ENCODE data around the gene F7. TPM values are rescaled to one million over a fixed set of nuclear protein-coding genes. Genes with fewer than 3 reads are reported as not detected.

The F7 gene
- total and polyA plus RNA-seq, 4 donors, result 0.08 to 0.69 TPM; not detected in 2

DNA sequence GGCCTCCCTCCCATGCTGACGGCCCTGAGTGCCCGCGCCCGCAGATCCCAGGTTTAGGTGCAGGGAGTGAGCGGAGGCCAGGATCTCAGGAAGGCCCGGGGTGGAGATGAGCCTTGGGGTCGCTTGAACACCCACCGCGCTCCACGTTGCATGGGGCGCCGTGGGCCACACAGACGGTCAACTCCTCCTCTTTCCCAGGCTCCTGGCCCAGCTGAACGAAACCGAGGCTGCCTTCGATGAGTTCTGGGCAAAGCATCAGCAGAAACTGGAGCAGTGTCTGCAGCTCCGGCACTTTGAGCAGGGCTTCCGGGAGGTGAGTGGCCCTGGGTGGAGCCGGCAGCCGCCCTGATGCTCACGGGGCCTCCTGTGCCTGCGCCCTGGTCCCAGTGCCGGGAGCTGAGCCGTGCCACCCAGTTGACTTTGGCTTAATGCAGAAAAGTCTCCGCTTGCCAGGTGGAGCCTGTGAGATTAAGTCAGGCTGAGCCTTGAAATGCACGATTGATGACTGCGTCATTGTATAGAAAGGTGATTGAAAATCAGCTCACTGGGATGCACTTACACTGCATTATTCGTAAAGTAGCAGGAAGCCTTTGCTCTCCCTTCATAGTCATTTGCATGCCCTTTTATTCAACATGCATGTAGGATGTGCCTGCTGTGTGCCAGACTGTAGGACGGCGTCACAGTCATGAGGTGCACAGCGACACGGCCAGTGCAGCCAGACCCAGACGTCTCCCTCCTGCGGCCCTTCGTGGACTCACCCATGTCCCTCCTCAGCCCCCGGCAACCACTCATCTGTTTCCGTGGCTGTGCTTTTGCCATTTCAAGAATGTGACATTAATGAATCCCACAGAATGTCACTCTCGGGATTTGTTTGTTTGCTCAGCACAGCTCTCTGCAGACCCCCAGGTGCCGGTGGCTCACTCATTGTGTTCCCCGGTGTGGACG, 35.5 kb upstream of the F7 start:
- DNase-seq, result no peak
- H3K4me3 ChIP-seq (ENCODE audit: low read length in 2 of 2), result no peak overlapping the region
- intact Hi-C loops (cut with DNase I), result no loop called here
- H3K4me1 ChIP-seq (ENCODE audit: control insufficient read depth in 1 of 2, insufficient read depth in 2 of 2, low read length in 2 of 2), result no peaks in the 10 kb centered on the region
- WGBS, 2 donors, result 76 to 84% methylated on average over 41 of the region's 41 CpGs
- H3K27ac ChIP-seq (ENCODE audit: low read depth in 1 of 2, low read length in 2 of 2), result no peak overlapping the region
- H3K36me3 ChIP-seq (ENCODE audit: control insufficient read depth in 1 of 2, insufficient read depth in 2 of 2, low read length in 1 of 2), result no peaks in the 10 kb centered on the region
- no peaks in the 10 kb centered on the region for H3K27me3 ChIP-seq (ENCODE audit: control insufficient read depth in 1 of 2, insufficient read depth in 2 of 2, low read length in 1 of 2)
- H3K9me3 ChIP-seq (ENCODE audit: control insufficient read depth, low read length), result no peaks in the 10 kb centered on the region
- ATAC-seq (ENCODE audit: low FRiP score), result no peak

- WGBS, 2 donors, result 82 to 83% methylated on average over 8 of the region's 8 CpGs
- H3K27me3 ChIP-seq (ENCODE audit: control insufficient read depth in 1 of 2, insufficient read depth in 2 of 2, low read length in 1 of 2), result no peaks in the 10 kb centered on the region
- ATAC-seq (ENCODE audit: low FRiP score), result no peak
- intact Hi-C loops (cut with DNase I), result no loop called here
- H3K9me3 ChIP-seq (ENCODE audit: control insufficient read depth, low read length), result no peaks in the 10 kb centered on the region
- H3K36me3 ChIP-seq (ENCODE audit: control insufficient read depth in 1 of 2, insufficient read depth in 2 of 2, low read length in 1 of 2), result no peaks in the 10 kb centered on the region
- no peak for DNase-seq
- H3K4me1 ChIP-seq (ENCODE audit: control insufficient read depth in 1 of 2, insufficient read depth in 2 of 2, low read length in 2 of 2), result no peaks in the 10 kb centered on the region
- no peak overlapping the region for H3K4me3 ChIP-seq (ENCODE audit: low read length in 2 of 2)
- no peak overlapping the region for H3K27ac ChIP-seq (ENCODE audit: low read depth in 1 of 2, low read length in 2 of 2)
These were observed 34.7 kb upstream of the F7 start for GRCh38 chr13:113070855-113071254.

DNA sequence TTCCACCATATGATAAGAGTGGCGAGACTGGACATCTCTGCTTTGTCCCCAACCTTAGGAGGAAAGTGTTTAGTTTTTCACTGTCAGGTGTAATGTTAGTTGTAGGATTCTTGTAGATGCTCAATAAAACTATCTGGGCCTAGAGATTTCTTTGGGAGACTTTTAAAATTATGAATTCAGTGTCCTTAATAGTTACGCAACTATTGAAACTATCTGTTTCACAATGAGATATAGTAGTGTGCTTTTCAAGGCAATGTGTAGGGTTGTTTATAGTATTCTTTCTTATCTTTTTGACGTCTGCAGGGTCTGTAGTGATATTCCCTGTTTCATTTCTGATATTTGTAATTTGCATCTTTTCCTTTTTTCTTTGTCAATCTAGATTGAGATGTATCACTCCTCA, 33.2 kb upstream of the F7 start:
- Histone ChIP-seq H3K27ac (ENCODE audit: low read depth in 1 of 2, low read length in 2 of 2) (no peak overlapping the region), H3K4me1 (ENCODE audit: control insufficient read depth in 1 of 2, insufficient read depth in 2 of 2, low read length in 2 of 2) (no peaks in the 10 kb centered on the region)
- 84 to 90% methylated on average over 3 of the region's 3 CpGs for WGBS, 2 donors

GRCh38 chr13:113073942-113074341, 31.6 kb upstream of the F7 start:
- no peak for DNase-seq
- Histone ChIP-seq H3K27me3 (ENCODE audit: control insufficient read depth in 1 of 2, insufficient read depth in 2 of 2, low read length in 1 of 2) (no peaks in the 10 kb centered on the region), H3K9me3 (ENCODE audit: control insufficient read depth, low read length) (no peaks in the 10 kb centered on the region), H3K4me1 (ENCODE audit: control insufficient read depth in 1 of 2, insufficient read depth in 2 of 2, low read length in 2 of 2) (no peaks in the 10 kb centered on the region), H3K36me3 (ENCODE audit: control insufficient read depth in 1 of 2, insufficient read depth in 2 of 2, low read length in 1 of 2) (no peaks in the 10 kb centered on the region), H3K27ac (ENCODE audit: low read depth in 1 of 2, low read length in 2 of 2) (no peak overlapping the region), H3K4me3 (ENCODE audit: low read length in 2 of 2) (no peak overlapping the region)
- 82 to 86% methylated on average over 11 of the region's 11 CpGs for WGBS, 2 donors
- intact Hi-C loops (cut with DNase I), result no loop called here
- ATAC-seq (ENCODE audit: low FRiP score), result no peak

More for the DNA sequence above, 33.2 kb upstream of the F7 start:
- Histone ChIP-seq H3K9me3 (ENCODE audit: control insufficient read depth, low read length) (no peaks in the 10 kb centered on the region), H3K27me3 (ENCODE audit: control insufficient read depth in 1 of 2, insufficient read depth in 2 of 2, low read length in 1 of 2) (no peaks in the 10 kb centered on the region), H3K4me3 (ENCODE audit: low read length in 2 of 2) (no peak overlapping the region), H3K36me3 (ENCODE audit: control insufficient read depth in 1 of 2, insufficient read depth in 2 of 2, low read length in 1 of 2) (no peaks in the 10 kb centered on the region)
- ATAC-seq (ENCODE audit: low FRiP score) (no peak), DNase-seq (no peak)
- intact Hi-C loops (cut with DNase I), result no loop called here

DNA sequence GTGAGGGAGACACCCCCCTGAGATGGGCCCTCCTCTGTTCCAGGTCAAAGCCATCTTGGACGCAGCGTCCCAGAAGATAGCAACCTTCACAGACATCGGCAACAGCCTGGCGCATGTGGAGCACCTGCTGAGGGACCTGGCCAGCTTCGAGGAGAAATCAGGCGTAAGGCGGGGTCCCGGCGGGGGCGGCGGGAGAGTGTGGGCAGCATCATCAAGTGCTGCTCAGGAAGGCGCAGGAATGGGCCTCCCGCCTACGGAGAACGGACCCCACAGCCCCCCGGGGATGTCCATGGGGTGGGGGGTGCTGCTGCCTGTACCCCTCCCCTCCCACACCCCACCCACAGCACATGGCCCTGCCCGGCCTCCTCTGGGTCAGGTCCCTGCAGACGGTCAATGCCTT, 31.2 kb upstream of the F7 start:
- WGBS, 2 donors, result 89 to 94% methylated on average over 15 to 18 of the region's 18 CpGs
- Histone ChIP-seq H3K4me3 (ENCODE audit: low read length in 2 of 2) (no peak overlapping the region), H3K36me3 (ENCODE audit: control insufficient read depth in 1 of 2, insufficient read depth in 2 of 2, low read length in 1 of 2) (no peaks in the 10 kb centered on the region), H3K9me3 (ENCODE audit: control insufficient read depth, low read length) (no peaks in the 10 kb centered on the region), H3K27me3 (ENCODE audit: control insufficient read depth in 1 of 2, insufficient read depth in 2 of 2, low read length in 1 of 2) (no peaks in the 10 kb centered on the region), H3K4me1 (ENCODE audit: control insufficient read depth in 1 of 2, insufficient read depth in 2 of 2, low read length in 2 of 2) (no peaks in the 10 kb centered on the region), H3K27ac (ENCODE audit: low read depth in 1 of 2, low read length in 2 of 2) (no peak overlapping the region)
- ATAC-seq (ENCODE audit: low FRiP score), result no peak
- intact Hi-C loops (cut with DNase I), result no loop called here
- DNase-seq, result no peak

DNA sequence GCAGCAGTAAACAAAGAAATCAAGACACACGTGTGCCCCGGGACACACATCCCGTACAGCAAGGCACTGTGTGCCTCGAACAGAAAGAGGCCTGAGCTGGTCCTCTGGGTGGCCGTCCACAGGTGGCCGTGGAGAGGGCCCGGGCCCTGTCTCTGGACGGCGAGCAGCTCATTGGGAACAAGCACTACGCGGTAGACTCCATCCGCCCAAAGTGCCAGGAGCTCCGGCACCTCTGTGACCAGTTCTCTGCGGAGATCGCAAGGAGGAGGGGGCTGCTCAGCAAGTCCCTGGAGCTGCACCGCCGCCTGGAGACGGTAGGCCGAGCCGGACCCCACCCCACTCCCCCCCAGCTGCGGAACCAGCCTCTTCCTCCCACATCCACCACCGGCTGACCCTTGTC, 30.7 kb upstream of the F7 start:
- peak in 1 of 2 donors; percentile 30 for DNase-seq
- no peaks in the 10 kb centered on the region for H3K36me3 ChIP-seq (ENCODE audit: control insufficient read depth in 1 of 2, insufficient read depth in 2 of 2, low read length in 1 of 2)
- 93 to 95% methylated on average over 22 of the region's 22 CpGs for WGBS, 2 donors
- no peaks in the 10 kb centered on the region for H3K4me1 ChIP-seq (ENCODE audit: control insufficient read depth in 1 of 2, insufficient read depth in 2 of 2, low read length in 2 of 2)
- no peak overlapping the region for H3K4me3 ChIP-seq (ENCODE audit: low read length in 2 of 2)
- no peak overlapping the region for H3K27ac ChIP-seq (ENCODE audit: low read depth in 1 of 2, low read length in 2 of 2)
- ATAC-seq (ENCODE audit: low FRiP score), result no peak
- no peaks in the 10 kb centered on the region for H3K9me3 ChIP-seq (ENCODE audit: control insufficient read depth, low read length)
- no peaks in the 10 kb centered on the region for H3K27me3 ChIP-seq (ENCODE audit: control insufficient read depth in 1 of 2, insufficient read depth in 2 of 2, low read length in 1 of 2)
- intact Hi-C loops (cut with DNase I), result no loop called here

DNA sequence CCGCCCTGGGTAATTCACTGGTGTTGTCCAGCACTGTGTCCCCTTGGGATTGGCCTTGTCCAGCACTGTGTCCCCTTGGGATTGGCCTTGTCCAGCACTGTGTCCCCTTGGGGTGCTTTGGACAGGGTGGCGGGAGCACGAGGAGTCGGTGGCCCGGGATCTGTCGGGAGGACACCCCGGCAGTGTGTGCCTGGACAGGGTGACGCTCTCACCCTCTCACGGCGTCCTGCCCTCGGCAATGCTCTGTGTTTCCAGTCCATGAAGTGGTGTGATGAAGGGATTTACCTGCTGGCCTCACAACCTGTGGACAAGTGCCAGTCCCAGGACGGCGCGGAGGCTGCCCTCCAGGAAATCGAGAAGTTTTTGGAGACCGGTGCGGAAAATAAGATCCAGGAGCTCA, 29.9 kb upstream of the F7 start:
- Histone ChIP-seq H3K36me3 (ENCODE audit: control insufficient read depth in 1 of 2, insufficient read depth in 2 of 2, low read length in 1 of 2) (no peaks in the 10 kb centered on the region), H3K4me1 (ENCODE audit: control insufficient read depth in 1 of 2, insufficient read depth in 2 of 2, low read length in 2 of 2) (no peaks in the 10 kb centered on the region), H3K9me3 (ENCODE audit: control insufficient read depth, low read length) (no peaks in the 10 kb centered on the region), H3K27me3 (ENCODE audit: control insufficient read depth in 1 of 2, insufficient read depth in 2 of 2, low read length in 1 of 2) (no peaks in the 10 kb centered on the region), H3K27ac (ENCODE audit: low read depth in 1 of 2, low read length in 2 of 2) (no peak overlapping the region), H3K4me3 (ENCODE audit: low read length in 2 of 2) (no peak overlapping the region)
- ATAC-seq (ENCODE audit: low FRiP score) (no peak), DNase-seq (peak; percentile 33 to 59)
- intact Hi-C loops (cut with DNase I), result no loop called here
- 96 to 98% methylated on average over 17 of the region's 17 CpGs for WGBS, 2 donors

DNA sequence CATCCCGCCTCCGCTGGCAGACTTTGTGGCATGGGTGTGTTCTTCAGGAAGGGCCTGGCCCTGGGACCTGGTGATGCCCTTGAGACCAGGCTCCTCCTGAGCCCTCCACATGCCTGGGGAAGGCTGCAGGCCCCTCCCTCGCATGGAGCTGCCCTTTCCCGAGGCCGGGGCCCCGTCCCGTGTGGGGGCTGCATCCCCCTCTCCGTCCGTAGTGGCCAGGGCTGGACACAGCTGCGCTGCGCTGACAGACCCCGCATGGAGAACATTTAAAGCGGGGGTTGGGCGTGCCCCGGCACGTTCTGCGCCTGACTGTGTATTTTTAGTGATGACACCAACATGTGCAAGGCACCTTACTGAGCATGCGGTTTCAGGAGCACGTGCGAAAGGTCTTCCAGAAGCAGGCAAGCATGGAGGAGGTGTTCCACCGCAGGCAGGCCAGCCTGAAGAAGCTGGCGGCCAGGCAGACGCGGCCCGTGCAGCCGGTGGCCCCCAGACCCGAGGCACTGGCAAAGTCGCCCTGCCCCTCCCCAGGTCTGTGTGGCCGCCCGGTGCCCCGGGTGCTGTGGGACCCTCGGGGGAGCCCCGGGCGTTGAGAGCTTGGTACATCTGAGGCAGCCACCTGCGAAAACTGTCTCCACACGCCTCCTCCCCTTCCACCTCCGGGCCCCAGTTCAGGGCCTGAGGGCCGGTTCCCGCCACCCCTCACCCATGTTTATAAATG, 28.8 kb upstream of the F7 start:
- WGBS, 2 donors, result 94 to 95% methylated on average over 39 of the region's 39 CpGs
- H3K4me3 ChIP-seq (ENCODE audit: low read length in 2 of 2), result no peak overlapping the region
- H3K27me3 ChIP-seq (ENCODE audit: control insufficient read depth in 1 of 2, insufficient read depth in 2 of 2, low read length in 1 of 2), result no peaks in the 10 kb centered on the region
- H3K27ac ChIP-seq (ENCODE audit: low read depth in 1 of 2, low read length in 2 of 2), result no peak overlapping the region
- no peak for ATAC-seq (ENCODE audit: low FRiP score)
- no peaks in the 10 kb centered on the region for H3K4me1 ChIP-seq (ENCODE audit: control insufficient read depth in 1 of 2, insufficient read depth in 2 of 2, low read length in 2 of 2)
- DNase-seq, result peak; percentile 24 to 74
- H3K36me3 ChIP-seq (ENCODE audit: control insufficient read depth in 1 of 2, insufficient read depth in 2 of 2, low read length in 1 of 2), result no peaks in the 10 kb centered on the region
- intact Hi-C loops (cut with DNase I), result no loop called here
- no peaks in the 10 kb centered on the region for H3K9me3 ChIP-seq (ENCODE audit: control insufficient read depth, low read length)

- Histone ChIP-seq H3K27me3 (ENCODE audit: control insufficient read depth in 1 of 2, insufficient read depth in 2 of 2, low read length in 1 of 2) (no peaks in the 10 kb centered on the region), H3K36me3 (ENCODE audit: control insufficient read depth in 1 of 2, insufficient read depth in 2 of 2, low read length in 1 of 2) (no peaks in the 10 kb centered on the region), H3K27ac (ENCODE audit: low read depth in 1 of 2, low read length in 2 of 2) (no peak overlapping the region), H3K9me3 (ENCODE audit: control insufficient read depth, low read length) (no peaks in the 10 kb centered on the region), H3K4me3 (ENCODE audit: low read length in 2 of 2) (no peak overlapping the region), H3K4me1 (ENCODE audit: control insufficient read depth in 1 of 2, insufficient read depth in 2 of 2, low read length in 2 of 2) (no peaks in the 10 kb centered on the region)
- ATAC-seq (ENCODE audit: low FRiP score) (no peak), DNase-seq (peak; percentile 12 to 66)
- intact Hi-C loops (cut with DNase I), result no loop called here
- WGBS, 2 donors, result 88 to 91% methylated on average over 20 of the region's 20 CpGs
These were observed 28.0 kb upstream of the F7 start for GRCh38 chr13:113077566-113077952.

All from aorta (tissue), 5 donors.